HG03108 (cell line): ENCODE results near the gene RCBTB2.
"Not testable (repeated sequence)": the region's sequence is repeated elsewhere in the genome, so short reads cannot be mapped to it uniquely, and the experiment has no call there.

Experiments used
- ATAC-seq: cut with Tn5 transposase; IDR thresholded peaks from one replicate; pipeline ENCODE4 v1.9.1; 2021; ENCODE audit warnings: moderate library complexity; ENCODE audit not compliant: unreplicated experiment

The RCBTB2 gene

DNA sequence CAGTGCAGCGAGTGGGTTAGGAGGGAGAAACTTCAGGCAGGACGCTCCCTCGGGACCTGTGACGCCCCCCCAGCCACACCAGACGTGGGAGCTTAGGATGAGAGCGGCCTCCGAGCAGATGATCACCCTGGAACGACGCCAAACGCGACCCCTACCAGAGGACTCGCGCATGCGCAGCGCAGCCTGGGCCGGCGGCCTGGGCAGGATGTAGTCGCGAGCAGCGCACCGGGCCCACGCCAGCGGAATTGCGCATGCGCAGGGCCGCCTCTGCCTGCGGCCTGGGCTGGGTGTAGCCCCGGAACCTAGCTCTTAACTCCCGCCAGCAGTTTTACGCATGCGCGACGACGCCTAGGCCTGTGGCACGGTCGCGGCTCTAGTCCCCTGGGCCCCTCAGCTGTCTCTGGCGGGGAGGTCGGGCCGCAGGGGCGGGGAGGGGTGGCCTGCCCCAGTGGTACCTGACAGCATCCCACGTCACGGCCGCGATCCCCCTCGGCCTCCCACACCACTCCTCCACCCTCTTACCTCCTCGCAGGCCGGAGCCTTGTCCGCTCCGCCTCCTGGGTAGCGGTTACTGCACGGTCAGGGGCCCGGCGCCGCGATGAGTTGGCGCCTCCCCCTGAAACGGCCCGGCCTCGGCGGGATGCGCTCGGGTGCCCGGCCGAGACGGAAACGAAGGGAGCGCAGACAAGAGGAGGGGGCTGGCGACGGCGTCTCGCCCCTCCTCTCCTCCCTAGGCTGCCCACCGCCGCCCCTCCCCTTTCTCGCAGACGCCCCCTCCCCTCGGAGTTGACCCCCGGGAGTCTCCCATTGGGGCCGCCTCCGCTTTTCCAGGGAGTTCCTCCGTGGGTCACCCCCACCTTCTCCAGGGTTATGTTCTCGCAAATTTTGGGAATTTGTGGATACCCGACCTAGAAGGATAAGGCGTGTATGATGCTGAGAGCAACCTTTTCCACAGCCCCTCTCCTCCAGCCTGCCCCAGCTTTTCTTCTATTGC, at the start of gene RCBTB2:
RCBTB2 (minus strand) TSS at position 575 of the 994 bp plus-strand sequence. CDS start 11,141 bp downstream, outside the sequence.
- ATAC-seq = peak; percentile 76

- no peak for ATAC-seq
Observed at GRCh38 chr13:48582084-48582483, 49.2 kb upstream of the RCBTB2 start.

- no peak for ATAC-seq
Observed at GRCh38 chr13:48580896-48581295, 48.0 kb upstream of the RCBTB2 start.

DNA sequence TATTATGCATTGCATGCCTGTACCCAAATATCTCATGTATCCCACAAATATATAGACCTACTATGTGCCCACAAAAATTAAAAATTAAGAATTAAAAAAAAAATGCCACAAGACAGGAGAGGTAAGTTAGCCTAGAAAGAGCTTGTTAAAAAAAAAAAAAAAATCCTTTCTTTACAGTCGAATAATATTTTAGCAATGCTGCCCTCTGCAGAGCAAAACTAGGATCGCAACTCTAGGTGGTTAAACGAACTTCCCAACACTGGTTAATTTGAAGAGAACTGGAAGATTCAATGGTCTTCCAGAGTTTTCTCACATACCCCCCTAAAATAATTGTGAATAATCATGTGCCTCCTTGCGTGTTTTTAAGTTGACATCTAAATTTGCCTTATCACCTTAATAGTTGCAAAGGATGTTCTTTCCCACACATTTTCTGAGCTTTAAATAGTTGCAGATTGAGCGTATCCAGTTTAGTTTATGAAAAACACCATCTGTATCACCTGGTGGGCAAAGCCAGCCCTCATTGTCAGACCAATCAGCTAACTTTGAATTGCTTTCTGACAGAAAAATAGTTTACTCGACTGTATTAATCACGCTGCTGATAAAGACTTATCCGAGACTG, 47.4 kb upstream of the RCBTB2 start:
- no peak for ATAC-seq

GRCh38 chr13:48579919-48580180, 47.0 kb upstream of the RCBTB2 start:
- not testable (repeated sequence) for ATAC-seq

GRCh38 chr13:48579165-48579918, 46.5 kb upstream of the RCBTB2 start:
- peak; percentile 74 for ATAC-seq

GRCh38 chr13:48578516-48579164, 45.8 kb upstream of the RCBTB2 start:
- ATAC-seq = peak; percentile 38

DNA sequence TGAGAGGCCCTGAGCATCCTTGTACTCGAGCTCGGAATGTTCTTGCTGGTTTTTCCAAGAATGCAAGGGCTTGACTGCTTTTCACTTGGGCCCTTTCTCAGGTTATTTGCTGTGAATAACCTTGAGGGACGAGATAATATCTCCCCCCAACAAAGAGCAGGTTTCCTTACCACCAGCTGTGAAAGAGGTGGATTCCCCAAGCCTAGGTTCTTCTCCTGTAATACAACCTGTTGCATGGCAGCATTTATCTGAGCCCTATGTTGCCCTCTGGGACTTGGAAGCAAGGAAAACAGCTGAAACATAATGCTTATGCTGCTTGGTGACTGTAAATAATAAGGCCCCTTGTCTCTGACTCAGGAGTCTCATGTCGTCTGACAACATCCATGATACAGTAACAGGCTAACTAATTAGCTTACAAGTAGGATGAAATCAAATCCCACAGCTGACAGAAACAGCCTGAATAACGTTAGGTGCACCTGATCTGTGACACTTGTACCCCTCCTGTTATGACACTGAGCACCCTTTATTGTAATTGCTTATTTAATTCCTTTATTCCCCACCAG, 43.6 kb upstream of the RCBTB2 start:
- no peak for ATAC-seq

DNA sequence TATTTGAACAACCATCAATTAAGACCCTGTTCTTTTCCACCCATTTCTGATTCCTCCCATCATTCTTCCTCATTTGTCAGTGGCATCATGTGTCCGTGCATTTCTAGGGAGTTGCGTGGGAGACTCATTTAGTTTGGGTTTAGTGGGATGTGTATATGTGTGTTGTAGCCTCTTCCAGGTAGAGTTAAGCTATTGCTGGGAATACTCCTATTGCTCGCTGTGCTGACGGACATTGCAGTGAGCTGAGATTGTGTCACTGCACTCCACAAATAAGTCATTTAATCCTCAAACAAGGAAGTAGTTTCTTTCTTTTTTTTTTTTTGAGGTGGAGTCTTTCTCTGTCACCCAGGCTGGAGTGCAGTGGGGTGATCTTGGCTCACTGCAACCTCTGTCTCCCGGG, 42.2 kb upstream of the RCBTB2 start:
- no peak for ATAC-seq

- no peak for ATAC-seq
Observed at GRCh38 chr13:48574041-48574796, 41.3 kb upstream of the RCBTB2 start.

DNA sequence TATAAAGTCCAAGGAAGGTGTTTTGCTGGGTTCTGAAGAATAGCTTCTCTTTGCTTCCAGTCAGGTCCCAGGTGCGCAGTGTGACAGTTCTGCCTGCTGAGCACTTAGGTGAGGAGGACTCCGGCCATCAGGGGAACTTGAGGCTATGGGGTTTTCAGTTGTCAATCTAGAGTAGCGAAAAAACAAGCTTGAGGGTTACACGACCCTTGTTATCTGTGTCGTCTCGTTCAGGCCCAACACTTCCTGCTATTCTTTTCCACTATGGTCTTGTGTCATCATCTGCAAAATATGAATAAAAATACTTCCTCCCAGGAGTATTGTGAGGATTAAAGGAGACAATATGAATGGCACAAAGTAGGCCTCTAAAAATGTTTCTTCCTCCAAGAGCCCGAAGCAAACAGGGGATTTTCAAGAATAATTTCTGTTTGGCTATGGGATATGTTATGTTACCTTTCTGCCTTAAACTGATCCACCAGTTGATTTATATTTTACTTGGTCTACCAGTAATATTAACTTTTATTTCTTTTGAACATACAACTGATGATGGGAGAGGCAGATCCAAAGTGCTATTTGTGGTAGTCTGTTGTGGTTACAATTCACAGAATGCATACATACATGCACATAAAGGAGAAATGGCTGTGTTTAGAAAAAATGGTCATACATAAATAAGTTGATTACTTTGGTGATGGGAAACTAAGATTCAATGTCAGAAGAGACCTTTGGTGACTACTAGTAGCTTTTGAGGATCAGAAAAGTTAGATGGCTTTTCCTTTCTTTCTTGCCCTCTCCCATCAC, 40.5 kb upstream of the RCBTB2 start:
- no peak for ATAC-seq

DNA sequence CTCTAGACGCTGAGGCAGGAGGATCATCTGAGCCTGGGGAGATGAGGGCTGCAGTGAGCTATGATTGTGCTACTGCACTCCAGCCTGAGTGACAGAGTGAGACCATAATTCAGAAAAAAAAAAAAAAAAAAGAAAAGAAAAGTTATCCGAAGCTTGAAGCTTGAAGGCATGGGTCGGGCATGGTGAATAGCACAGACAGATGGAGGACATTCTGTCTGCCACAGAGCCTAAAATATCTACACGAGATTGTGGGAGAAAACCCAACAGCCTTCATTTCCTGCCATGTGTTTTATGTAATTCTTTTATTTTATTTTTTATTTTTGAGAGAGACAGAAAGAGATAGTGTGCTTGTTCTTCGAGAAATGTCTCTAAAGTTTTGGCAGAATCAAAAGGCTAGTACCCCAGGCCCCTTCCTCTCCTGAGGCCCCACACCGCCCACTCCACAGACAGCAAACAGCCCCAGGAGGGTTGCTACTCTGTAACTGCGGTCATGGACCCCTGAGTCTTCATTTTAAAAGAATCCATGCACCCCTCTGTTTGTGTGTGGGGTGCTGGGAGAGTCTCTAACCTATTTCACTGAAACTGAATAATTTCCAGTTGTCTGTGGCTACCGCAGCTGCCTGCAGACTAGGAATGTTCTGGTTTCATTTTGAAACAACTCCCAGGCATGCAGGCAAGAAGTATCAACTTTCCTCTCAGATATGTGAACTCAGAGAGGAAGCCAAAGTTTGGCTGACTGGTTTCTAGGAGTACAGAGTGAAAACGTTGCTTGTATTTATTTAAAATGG, 38.4 kb upstream of the RCBTB2 start:
- ATAC-seq = no peak

- ATAC-seq = no peak
Observed at GRCh38 chr13:48570216-48570828, 37.4 kb upstream of the RCBTB2 start.

GRCh38 chr13:48569104-48569666, 36.3 kb upstream of the RCBTB2 start:
- no peak for ATAC-seq

DNA sequence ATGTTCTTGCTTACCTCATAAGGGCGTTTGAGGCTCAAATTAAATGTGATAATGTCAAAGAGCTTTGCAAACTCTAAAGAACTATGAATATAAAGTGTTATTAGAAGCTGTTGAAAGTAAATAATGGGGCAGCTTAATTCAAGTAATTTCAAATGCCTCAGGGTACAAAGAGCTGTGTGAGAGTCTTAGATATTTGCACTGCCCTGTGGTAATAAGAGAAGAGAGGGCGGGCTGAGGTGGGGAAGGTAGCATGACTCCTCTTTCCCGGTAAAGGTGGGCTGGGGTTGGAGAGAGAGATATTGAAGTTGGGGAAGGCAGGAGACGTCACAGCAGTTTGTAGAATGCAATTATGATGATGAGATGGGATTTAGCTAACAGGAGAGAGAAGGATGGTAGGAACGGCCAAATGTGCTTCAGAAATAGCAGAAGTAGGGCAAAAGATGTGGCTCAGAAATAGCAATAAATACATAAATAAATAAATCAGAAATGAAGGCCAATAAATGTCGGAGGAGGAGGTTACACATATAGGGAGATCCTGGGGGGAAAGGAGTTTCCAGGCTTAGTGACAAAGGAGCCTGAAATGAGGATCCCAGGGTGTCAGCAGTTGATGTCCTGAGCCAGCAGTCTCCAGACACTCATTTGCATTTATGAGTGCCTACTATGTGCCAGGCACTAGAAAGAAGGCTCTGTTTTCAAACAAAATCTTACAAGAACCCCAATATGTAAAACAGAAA, 35.7 kb upstream of the RCBTB2 start:
- ATAC-seq = no peak

DNA sequence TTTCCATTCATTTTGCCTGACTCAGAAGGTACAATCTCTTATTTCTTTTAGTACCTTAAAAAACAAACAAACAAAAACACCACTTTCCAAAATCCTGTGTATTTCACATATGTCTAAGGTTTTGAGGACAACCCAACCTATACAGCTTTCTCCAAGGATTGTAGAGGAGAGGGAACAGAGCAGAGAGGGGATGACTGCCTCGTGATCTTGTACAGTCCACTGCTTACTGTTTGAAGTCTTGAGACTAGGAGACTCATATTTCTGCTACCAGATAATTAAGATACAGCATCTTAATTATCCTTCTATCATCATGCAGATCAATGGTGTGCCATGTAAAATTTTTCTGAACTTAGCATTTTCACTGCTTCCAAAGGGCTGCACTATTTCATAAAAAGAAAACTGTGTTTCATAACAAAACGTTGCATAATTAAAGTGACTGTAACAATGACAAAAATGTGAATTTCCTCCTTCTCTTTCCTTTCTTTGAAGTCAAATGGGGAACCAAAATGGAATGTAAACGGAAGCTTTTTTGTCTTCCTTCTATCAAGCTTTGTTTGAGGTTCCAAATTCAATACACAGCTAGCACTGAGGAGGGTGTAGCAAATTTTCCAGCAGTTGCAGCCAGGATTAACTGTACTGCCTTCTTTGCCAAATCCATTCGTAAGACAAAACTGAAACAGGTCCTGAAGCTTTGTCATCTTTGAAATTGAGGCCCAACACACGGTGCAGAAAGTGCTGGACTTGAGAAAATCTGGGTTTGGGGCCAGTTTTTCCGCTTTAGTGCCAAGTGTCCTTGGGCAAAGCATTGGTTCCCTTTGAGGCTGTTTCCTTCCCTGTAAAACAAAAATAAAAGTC, 34.9 kb upstream of the RCBTB2 start:
- no peak for ATAC-seq
